Activated CD4-positive, alpha-beta memory T cell treated with anti-CD3 and anti-CD28 coated beads, Interleukin-2, amount 10 ng/mL, durations not matched to agents 7 days and 5 days (primary cell): Measurements from ENCODE around the gene CD6. TPM values are rescaled to one million over a fixed set of nuclear protein-coding genes. Genes with fewer than 3 reads are reported as not detected.

ENCODE experiments used
- CTCF ChIA-PET: fragments of 350-600 bp; sonication (Branson Sonifier 250); formaldehyde crosslinking; loops from one replicate; lab custom pipeline; 2021; ENCODE audit warnings: antibody characterized with exemption, inconsistent platforms; lab: Charles Lee
- POLR2A ChIA-PET: fragments of 350-600 bp; sonication (Branson Sonifier 250); formaldehyde crosslinking; loops from one replicate; lab custom pipeline; 2021; ENCODE audit warnings: antibody characterized with exemption; lab: Charles Lee
- DNase-seq: peaks from one replicate; pipeline ENCODE4 v3.0.0-alpha.2; 2020
- H3K27ac Mint-ChIP-seq: one replicate; pipeline ENCODE4 v1.8.0; 2021; ENCODE audit warnings: mild to moderate bottlenecking, mixed read lengths
- H3K27me3 Mint-ChIP-seq: one replicate; pipeline ENCODE4 v1.8.0; 2021; ENCODE audit warnings: mixed read lengths
- H3K36me3 Mint-ChIP-seq: one replicate; pipeline ENCODE4 v1.8.0; 2021; ENCODE audit warnings: low read depth, mixed read lengths
- H3K4me1 Mint-ChIP-seq: one replicate; pipeline ENCODE4 v1.8.0; 2021; ENCODE audit warnings: mixed read lengths
- H3K4me3 Mint-ChIP-seq: one replicate; pipeline ENCODE4 v1.8.0; 2021; ENCODE audit warnings: mild to moderate bottlenecking, mixed read lengths
- H3K9me3 Mint-ChIP-seq: one replicate; pipeline ENCODE4 v1.8.0; 2021; ENCODE audit warnings: mixed read lengths
- total RNA-seq, 2 experiments: library from RNA; stranded (reverse); gene quantifications; one replicate each; pipeline ENCODE4 v1.2.3, GENCODE V29; 2021

CD6 gene
- total RNA-seq, 2 experiments from 2014 or later: 293 to 299 TPM

- ChIA-PET CTCF (interaction anchor here (1.8 kb wide), 1 partner anchor 52 kb away, joined by 7 read pairs; no protein-coding TSS in a partner anchor), POLR2A (interaction anchor here (1.1 to 13.7 kb wide), 10 partner anchors 11 to 108 kb away, joined by 3 to 265 read pairs (median 10); partner anchors contain the start of genes CD5, CD6 and TMEM109)
- Mint-ChIP-seq H3K4me3 (peak overlapping the region; percentile 59), H3K36me3 (peaks cover 64% of the 10 kb centered on the region), H3K27me3 (no peaks in the 10 kb centered on the region), H3K4me1 (peaks cover 74% of the 10 kb centered on the region), H3K27ac (peak overlapping the region; percentile 91), H3K9me3 (no peaks in the 10 kb centered on the region)
- DNase-seq: peak; percentile 83
Observed at GRCh38 chr11:61021661-61022212, 50.3 kb downstream of the CD6 start.

DNA sequence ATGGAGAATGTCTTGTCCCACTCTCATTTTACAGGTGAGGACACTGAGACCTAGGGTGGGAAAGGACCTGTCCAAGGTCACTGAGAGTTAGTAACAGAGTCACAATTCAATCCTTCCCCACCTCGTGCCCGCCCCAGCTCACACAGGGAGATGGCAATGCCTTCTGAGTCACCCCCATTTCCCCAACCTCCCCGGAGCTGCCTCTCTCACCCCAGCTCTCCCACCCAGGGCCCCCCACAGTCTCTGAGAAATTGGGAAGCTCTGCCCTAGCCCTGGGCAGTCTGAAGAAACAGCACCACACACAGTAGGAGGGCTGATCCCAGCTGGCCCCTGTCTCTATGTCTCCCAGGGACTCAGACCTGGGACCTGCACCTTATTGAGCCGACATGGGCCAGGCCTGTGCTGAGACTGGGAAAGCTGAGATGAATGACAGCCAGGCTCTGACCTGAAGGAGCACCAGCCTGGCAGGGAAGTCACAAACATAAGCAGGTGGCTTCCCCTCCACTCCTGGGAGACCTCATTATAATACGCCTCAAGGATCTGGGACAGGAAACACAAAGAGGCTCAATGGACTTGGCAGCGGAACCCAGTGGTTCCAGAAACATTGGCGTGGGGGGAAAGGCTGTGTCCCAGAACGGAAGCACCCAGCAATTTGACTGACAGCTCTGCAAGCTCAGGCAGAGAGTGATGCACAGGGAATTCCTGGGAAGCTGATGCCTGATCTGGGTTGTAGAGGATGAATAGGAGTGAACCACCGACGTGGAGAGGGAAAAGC, 51.0 kb downstream of the CD6 start:
- no peak for DNase-seq
- H3K4me1 Mint-ChIP-seq: peaks cover 81% of the 10 kb centered on the region
- CTCF ChIA-PET: interaction anchor here (1.3 to 2.0 kb wide), 5 partner anchors 19 to 58 kb away, joined by 3 to 8 read pairs (median 5); no protein-coding TSS in a partner anchor
- peak overlapping the region; percentile 91 for H3K27ac Mint-ChIP-seq
- POLR2A ChIA-PET: interaction anchor here (0.9 to 13.7 kb wide), 22 partner anchors 8 to 109 kb away, joined by 3 to 265 read pairs (median 6); partner anchors contain the start of genes CD5, CD6 and TMEM109
- H3K9me3 Mint-ChIP-seq: no peaks in the 10 kb centered on the region
- peak overlapping the region; percentile 33 for H3K4me3 Mint-ChIP-seq
- H3K27me3 Mint-ChIP-seq: no peaks in the 10 kb centered on the region
- H3K36me3 Mint-ChIP-seq: peaks cover 62% of the 10 kb centered on the region

DNA sequence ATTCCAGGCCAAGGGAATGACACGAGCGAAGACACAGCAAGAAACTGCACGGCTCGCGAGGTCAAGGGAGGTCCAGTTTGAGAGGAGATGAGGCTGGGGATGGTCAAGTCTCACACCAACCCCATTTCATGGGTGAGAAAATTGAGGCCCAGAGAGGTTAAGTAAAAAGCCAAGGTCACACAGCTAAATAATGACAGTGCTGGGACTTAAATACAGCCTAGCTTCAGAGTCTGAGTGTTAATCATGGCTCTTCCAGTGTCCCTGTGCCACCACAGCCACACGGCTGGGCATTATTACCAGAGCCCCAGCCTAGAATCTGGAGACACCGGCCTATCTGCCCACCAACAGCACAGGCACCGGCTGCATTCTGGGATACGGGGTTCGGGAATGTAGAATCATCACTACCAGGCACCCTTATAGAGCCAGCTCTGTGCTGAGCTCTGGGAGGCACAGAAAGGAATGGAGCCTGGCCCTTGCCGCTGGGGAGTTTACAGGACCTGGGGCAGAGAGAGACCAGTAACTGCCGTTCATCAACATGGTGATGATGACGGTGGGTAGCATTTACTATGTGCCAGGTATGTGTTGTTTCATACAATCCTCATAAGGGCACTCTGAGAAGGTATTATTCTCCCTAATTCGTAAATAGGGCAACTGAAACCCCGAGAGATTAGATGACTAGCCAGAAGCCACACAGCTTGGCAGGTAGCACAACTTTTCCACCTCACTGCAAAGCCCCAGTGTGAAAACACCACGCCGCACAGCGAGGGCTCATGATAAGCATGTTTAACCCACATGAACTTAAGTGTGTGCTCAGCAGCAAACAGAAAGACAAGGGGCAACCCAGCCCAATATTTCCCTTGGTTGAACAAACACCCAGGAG, 51.8 kb downstream of the CD6 start:
- Mint-ChIP-seq H3K36me3 (peaks cover 58% of the 10 kb centered on the region), H3K4me3 (peak overlapping the region; percentile 33), H3K27ac (peak overlapping the region; percentile 91), H3K27me3 (no peaks in the 10 kb centered on the region), H3K4me1 (peaks cover 89% of the 10 kb centered on the region), H3K9me3 (no peaks in the 10 kb centered on the region)
- CTCF ChIA-PET: interaction anchor here (1.3 to 2.0 kb wide), 6 partner anchors 19 to 164 kb away, joined by 3 to 8 read pairs (median 4); no protein-coding TSS in a partner anchor
- POLR2A ChIA-PET: interaction anchor here (0.8 to 13.7 kb wide), 27 partner anchors 8 to 110 kb away, joined by 3 to 265 read pairs (median 4); partner anchors contain the start of genes CD5, CD6 and TMEM109
- peak; percentile 77 for DNase-seq

GRCh38 chr11:61023966-61024295, 52.5 kb downstream of the CD6 start:
- CTCF ChIA-PET: interaction anchor here (1.3 to 2.0 kb wide), 5 partner anchors 18 to 163 kb away, joined by 3 to 8 read pairs (median 4); no protein-coding TSS in a partner anchor
- Mint-ChIP-seq H3K4me1 (peaks cover 92% of the 10 kb centered on the region), H3K27me3 (no peaks in the 10 kb centered on the region), H3K27ac (peak overlapping the region; percentile 91), H3K9me3 (no peaks in the 10 kb centered on the region), H3K4me3 (no peak overlapping the region), H3K36me3 (peaks cover 56% of the 10 kb centered on the region)
- POLR2A ChIA-PET: interaction anchor here (0.8 to 13.7 kb wide), 18 partner anchors 13 to 88 kb away, joined by 3 to 265 read pairs (median 6); partner anchors contain the start of genes CD5 and CD6
- DNase-seq: no peak

DNA sequence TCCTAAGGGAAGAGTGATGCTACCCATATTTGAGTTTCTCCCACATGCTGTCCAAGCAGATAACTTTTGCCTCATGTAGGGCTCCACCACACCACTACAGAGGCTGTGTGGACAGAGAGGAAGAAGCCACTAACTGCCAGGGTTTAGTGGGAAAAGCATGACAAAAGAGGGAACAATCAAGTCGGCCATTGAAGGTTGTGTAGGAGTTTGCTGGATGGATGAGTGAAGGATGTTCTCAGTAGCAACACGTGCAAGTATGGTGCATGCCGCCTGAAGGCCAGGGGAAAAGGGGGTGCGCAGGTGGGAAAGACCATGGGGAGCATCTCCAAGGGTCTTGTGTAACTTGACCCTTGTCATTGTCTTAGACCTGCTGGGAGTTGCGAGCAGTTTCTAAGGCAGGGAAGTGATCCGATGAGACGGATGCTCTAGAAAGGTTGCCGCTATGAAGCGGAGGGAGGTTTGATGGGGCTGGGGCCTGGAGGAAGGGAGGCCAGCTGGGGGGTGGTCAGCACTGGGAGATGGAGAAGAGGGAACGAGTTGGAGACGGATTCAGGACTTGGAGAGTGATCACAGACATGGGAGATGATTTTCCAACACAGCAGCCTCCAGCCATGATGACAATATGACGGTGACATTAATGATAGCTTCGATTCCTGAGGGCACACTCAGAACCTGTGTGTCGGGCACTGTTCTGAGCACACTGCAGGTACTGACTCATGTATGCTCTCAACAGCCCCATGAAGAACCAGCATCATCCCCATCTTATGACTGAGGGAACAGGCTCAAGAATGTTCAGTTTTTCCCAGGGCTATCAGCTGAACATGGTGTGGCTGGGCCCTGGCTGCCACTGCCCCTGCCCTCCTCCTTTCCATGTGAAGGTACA, 53.7 kb downstream of the CD6 start:
- peak overlapping the region; percentile 90 for H3K27ac Mint-ChIP-seq
- no peak for DNase-seq
- no peaks in the 10 kb centered on the region for H3K27me3 Mint-ChIP-seq
- POLR2A ChIA-PET: interaction anchor here (0.7 to 13.7 kb wide), 20 partner anchors 15 to 106 kb away, joined by 3 to 265 read pairs (median 10); no protein-coding TSS in a partner anchor
- CTCF ChIA-PET: interaction anchor here (0.7 to 1.6 kb wide), 4 partner anchors 13 to 162 kb away, joined by 3 to 5 read pairs (median 4); no protein-coding TSS in a partner anchor
- H3K4me3 Mint-ChIP-seq: peak overlapping the region; percentile 24
- H3K4me1 Mint-ChIP-seq: peaks cover 95% of the 10 kb centered on the region
- H3K9me3 Mint-ChIP-seq: no peaks in the 10 kb centered on the region
- peaks cover 55% of the 10 kb centered on the region for H3K36me3 Mint-ChIP-seq

DNA sequence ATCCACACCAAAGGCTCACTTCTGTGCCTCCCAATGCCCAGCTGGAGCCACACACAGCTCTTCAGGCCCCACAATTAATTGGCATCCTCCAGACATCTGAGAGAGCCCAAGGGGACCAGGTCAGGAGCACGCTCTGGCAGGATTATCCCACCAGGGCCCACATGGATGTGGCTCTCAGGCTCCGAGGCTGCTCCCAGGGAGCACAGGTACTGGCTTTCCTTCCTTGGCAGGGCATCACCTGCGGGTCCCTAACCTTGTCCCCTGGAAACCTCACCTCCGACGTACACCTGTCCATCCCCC, 54.3 kb downstream of the CD6 start:
- Mint-ChIP-seq H3K4me3 (peak overlapping the region; percentile 72), H3K4me1 (peaks cover 94% of the 10 kb centered on the region), H3K27ac (peak overlapping the region; percentile 90), H3K9me3 (no peaks in the 10 kb centered on the region), H3K36me3 (peaks cover 53% of the 10 kb centered on the region), H3K27me3 (no peaks in the 10 kb centered on the region)
- POLR2A ChIA-PET: interaction anchor here (0.9 to 13.7 kb wide), 23 partner anchors 8 to 105 kb away, joined by 3 to 265 read pairs (median 8); no protein-coding TSS in a partner anchor
- CTCF ChIA-PET: interaction anchor here (0.7 to 1.6 kb wide), 3 partner anchors 12 to 161 kb away, joined by 3 to 4 read pairs (median 4); no protein-coding TSS in a partner anchor
- no peak for DNase-seq

- no peaks in the 10 kb centered on the region for H3K9me3 Mint-ChIP-seq
- peak overlapping the region; percentile 72 for H3K4me3 Mint-ChIP-seq
- DNase-seq: peak; percentile 62
- peaks cover 92% of the 10 kb centered on the region for H3K4me1 Mint-ChIP-seq
- CTCF ChIA-PET: interaction anchor here (1.0 to 1.6 kb wide), 3 partner anchors 12 to 160 kb away, joined by 4 to 6 read pairs (median 4); no protein-coding TSS in a partner anchor
- POLR2A ChIA-PET: interaction anchor here (0.9 to 13.7 kb wide), 24 partner anchors 8 to 104 kb away, joined by 3 to 265 read pairs (median 7); no protein-coding TSS in a partner anchor
- H3K27ac Mint-ChIP-seq: peak overlapping the region; percentile 90
- peaks cover 50% of the 10 kb centered on the region for H3K36me3 Mint-ChIP-seq
- no peaks in the 10 kb centered on the region for H3K27me3 Mint-ChIP-seq
Observed at GRCh38 chr11:61026121-61027031, 54.9 kb downstream of the CD6 start.

GRCh38 chr11:61027141-61027840, 55.8 kb downstream of the CD6 start:
- H3K27ac Mint-ChIP-seq: peak overlapping the region; percentile 86
- peaks cover 91% of the 10 kb centered on the region for H3K4me1 Mint-ChIP-seq
- no peaks in the 10 kb centered on the region for H3K27me3 Mint-ChIP-seq
- peaks cover 47% of the 10 kb centered on the region for H3K36me3 Mint-ChIP-seq
- peak overlapping the region; percentile 72 for H3K4me3 Mint-ChIP-seq
- peak; percentile 47 for DNase-seq
- ChIA-PET POLR2A (interaction anchor here (0.6 to 13.7 kb wide), 26 partner anchors 8 to 87 kb away, joined by 3 to 265 read pairs (median 8); partner anchors contain the start of gene CD5), CTCF (interaction anchor here (0.8 to 1.6 kb wide), 8 partner anchors 13 to 160 kb away, joined by 3 to 6 read pairs (median 3); no protein-coding TSS in a partner anchor)
- no peaks in the 10 kb centered on the region for H3K9me3 Mint-ChIP-seq

- H3K4me3 Mint-ChIP-seq: peak overlapping the region; percentile 72
- no peaks in the 10 kb centered on the region for H3K9me3 Mint-ChIP-seq
- peaks cover 51% of the 10 kb centered on the region for H3K36me3 Mint-ChIP-seq
- ChIA-PET CTCF (interaction anchor here (0.8 to 1.5 kb wide), 6 partner anchors 12 to 60 kb away, joined by 3 to 5 read pairs (median 3); no protein-coding TSS in a partner anchor), POLR2A (interaction anchor here (0.6 to 13.7 kb wide), 19 partner anchors 9 to 84 kb away, joined by 3 to 265 read pairs (median 5); partner anchors contain the start of gene CD5)
- H3K27ac Mint-ChIP-seq: peak overlapping the region; percentile 86
- H3K4me1 Mint-ChIP-seq: peaks cover 88% of the 10 kb centered on the region
- H3K27me3 Mint-ChIP-seq: no peaks in the 10 kb centered on the region
- peak; percentile 62 for DNase-seq
Observed at GRCh38 chr11:61028135-61028729, 56.8 kb downstream of the CD6 start.
